Caco-2 (cell line): ENCODE data around the gene RRP8. TPM values are rescaled to one million over a fixed set of nuclear protein-coding genes. Genes with fewer than 3 reads are reported as not detected.

Source experiments
- BruUV-seq: library from RNA; stranded (reverse); fragments of 400-500 nt; replicated peaks from 2 replicates; lab custom pipeline; 2021; lab: Mats Ljungman, UMichigan
- CTCF ChIA-PET: fragments of 300-600 bp; sonication (Branson Sonifier 250); formaldehyde crosslinking; loops from one replicate; lab custom pipeline; 2022; ENCODE audit warnings: antibody characterized with exemption; lab: Charles Lee
- POLR2A ChIA-PET: fragments of 300-600 bp; sonication (Branson Sonifier 250); formaldehyde crosslinking; loops from one replicate; lab custom pipeline; 2022; ENCODE audit warnings: antibody characterized with exemption; lab: Charles Lee
- DNase-seq, 2 experiments: peaks; one replicate each; pipeline versions ENCODE4 v3.0.0 to v3.0.0-alpha.2; 2020 to 2022
- H3K27me3 ChIP-seq: replicated peaks from 2 replicates; pipeline ENCODE4 v1.6.0; 2011; ENCODE audit warnings: low read length; ENCODE audit not compliant: control insufficient read depth, insufficient read depth
- H3K36me3 ChIP-seq: 2 replicates; pipeline ENCODE4 v1.5.1; 2011; ENCODE audit warnings: low read length; ENCODE audit not compliant: control insufficient read depth, insufficient read depth
- H3K4me1 ChIP-seq: fragments of 250-450 bp; sonication (Bioruptor Pico); 2 replicates; pipeline ENCODE4 v1.5.1; 2020; ENCODE audit warnings: mild to moderate bottlenecking
- H3K4me3 ChIP-seq: 2 replicates; pipeline ENCODE4 v1.5.1; 2011; ENCODE audit warnings: low read depth, mild to moderate bottlenecking, control low read depth, low read length
- H3K9me3 ChIP-seq: fragments of 250-450 bp; sonication (Bioruptor Pico); 2 replicates; pipeline ENCODE4 v1.5.1; 2020; ENCODE audit warnings: mild to moderate bottlenecking, moderate library complexity
- H3K27ac Mint-ChIP-seq: one replicate; pipeline ENCODE4 v1.8.0; 2022; ENCODE audit warnings: mixed read lengths; ENCODE audit not compliant: unreplicated experiment
- H3K27me3 Mint-ChIP-seq: one replicate; pipeline ENCODE4 v1.8.0; 2022; ENCODE audit warnings: mixed read lengths; ENCODE audit not compliant: insufficient read depth, unreplicated experiment
- H3K36me3 Mint-ChIP-seq: one replicate; pipeline ENCODE4 v1.8.0; 2022; ENCODE audit warnings: mild to moderate bottlenecking, mixed read lengths; ENCODE audit not compliant: insufficient read depth, unreplicated experiment
- H3K4me1 Mint-ChIP-seq: one replicate; pipeline ENCODE4 v1.8.0; 2022; ENCODE audit warnings: low read depth, mixed read lengths; ENCODE audit not compliant: unreplicated experiment
- H3K4me3 Mint-ChIP-seq: one replicate; pipeline ENCODE4 v1.8.0; 2022; ENCODE audit warnings: mild to moderate bottlenecking, moderate library complexity, mixed read lengths; ENCODE audit not compliant: unreplicated experiment
- H3K9me3 Mint-ChIP-seq: one replicate; pipeline ENCODE4 v1.8.0; 2022; ENCODE audit warnings: mixed read lengths; ENCODE audit not compliant: unreplicated experiment
- intact Hi-C: fragments of 100-400 bp; cut with micrococcal nuclease; formaldehyde crosslinking; loops from one replicate; pipeline ENCODE4 v1.10.0; 2022; ENCODE audit not compliant: unreplicated experiment
- total RNA-seq: library from RNA; stranded (reverse); gene quantifications from 2 replicates; pipeline ENCODE4 v1.2.3, GENCODE V29; 2022
- TF ChIP-seq, protein P1 (sequence below), 2 experiments: fragments of 200-600 bp in 1 of 2; IDR thresholded peaks; 1 replicate in 1 of 2; 2 replicates in 1 of 2; pipeline versions ENCODE4 v1.5.1 to v1.8.0; 2011 to 2022; ENCODE audit warnings: antibody characterized with exemption in 1 of 2, control low read depth in 1 of 2, inconsistent platforms in 1 of 2, low read depth in 1 of 2, low read length in 1 of 2, mild to moderate bottlenecking in 1 of 2, moderate library complexity in 1 of 2; ENCODE audit not compliant: insufficient read depth in 1 of 2, severe bottlenecking in 1 of 2, unreplicated experiment in 1 of 2

The RRP8 gene
- total RNA-seq, 1 experiment from 2014 or later, result 21.0 TPM

DNA sequence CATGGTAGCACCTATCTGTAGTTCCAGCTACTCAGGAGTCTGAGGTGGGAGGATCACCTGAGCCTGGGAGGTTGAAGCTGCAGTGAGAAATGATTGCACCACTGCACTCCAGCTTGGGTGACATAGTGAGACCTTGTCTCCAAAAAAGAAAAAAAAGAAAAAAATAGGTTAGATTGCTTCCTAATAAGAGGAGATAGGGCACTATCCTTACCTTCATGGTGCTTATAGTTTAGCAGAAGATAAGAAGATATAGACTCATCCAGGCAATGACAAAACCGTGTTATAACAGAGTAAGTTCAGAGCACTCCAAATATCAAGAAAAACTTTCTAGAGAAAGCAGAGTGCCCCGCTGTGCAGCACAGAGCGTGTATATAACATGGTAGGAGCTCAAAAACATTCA lies 42.1 kb downstream of the RRP8 start:
- no peaks in the 10 kb centered on the region for H3K36me3 Mint-ChIP-seq
- Histone ChIP-seq H3K4me3 (no peak overlapping the region), H3K36me3 (no peaks in the 10 kb centered on the region), H3K27me3 (no peaks in the 10 kb centered on the region), H3K4me1 (no peaks in the 10 kb centered on the region), H3K9me3 (no peaks in the 10 kb centered on the region)
- H3K4me3 Mint-ChIP-seq, result no peak overlapping the region
- no TSS peak for BruUV-seq
- intact Hi-C loops, result no loop called here
- ChIA-PET POLR2A (no interaction called here), CTCF (interaction anchor here (1.0 kb wide), 1 partner anchor 31 kb away, joined by 3 read pairs; no protein-coding TSS in a partner anchor)
- TF ChIP-seq, protein P1, sequence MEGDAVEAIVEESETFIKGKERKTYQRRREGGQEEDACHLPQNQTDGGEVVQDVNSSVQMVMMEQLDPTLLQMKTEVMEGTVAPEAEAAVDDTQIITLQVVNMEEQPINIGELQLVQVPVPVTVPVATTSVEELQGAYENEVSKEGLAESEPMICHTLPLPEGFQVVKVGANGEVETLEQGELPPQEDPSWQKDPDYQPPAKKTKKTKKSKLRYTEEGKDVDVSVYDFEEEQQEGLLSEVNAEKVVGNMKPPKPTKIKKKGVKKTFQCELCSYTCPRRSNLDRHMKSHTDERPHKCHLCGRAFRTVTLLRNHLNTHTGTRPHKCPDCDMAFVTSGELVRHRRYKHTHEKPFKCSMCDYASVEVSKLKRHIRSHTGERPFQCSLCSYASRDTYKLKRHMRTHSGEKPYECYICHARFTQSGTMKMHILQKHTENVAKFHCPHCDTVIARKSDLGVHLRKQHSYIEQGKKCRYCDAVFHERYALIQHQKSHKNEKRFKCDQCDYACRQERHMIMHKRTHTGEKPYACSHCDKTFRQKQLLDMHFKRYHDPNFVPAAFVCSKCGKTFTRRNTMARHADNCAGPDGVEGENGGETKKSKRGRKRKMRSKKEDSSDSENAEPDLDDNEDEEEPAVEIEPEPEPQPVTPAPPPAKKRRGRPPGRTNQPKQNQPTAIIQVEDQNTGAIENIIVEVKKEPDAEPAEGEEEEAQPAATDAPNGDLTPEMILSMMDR (IDR thresholded peaks at IDR 0.05; ENCODE audit: insufficient read depth in 1 of 2, low read depth in 1 of 2, low read length in 1 of 2, severe bottlenecking in 1 of 2, unreplicated experiment in 1 of 2), result no peak
- no peak overlapping the region for H3K27ac Mint-ChIP-seq
- no peaks in the 10 kb centered on the region for H3K27me3 Mint-ChIP-seq
- DNase-seq, result no peak
- no peaks in the 10 kb centered on the region for H3K4me1 Mint-ChIP-seq
- H3K9me3 Mint-ChIP-seq, result no peaks in the 10 kb centered on the region

DNA sequence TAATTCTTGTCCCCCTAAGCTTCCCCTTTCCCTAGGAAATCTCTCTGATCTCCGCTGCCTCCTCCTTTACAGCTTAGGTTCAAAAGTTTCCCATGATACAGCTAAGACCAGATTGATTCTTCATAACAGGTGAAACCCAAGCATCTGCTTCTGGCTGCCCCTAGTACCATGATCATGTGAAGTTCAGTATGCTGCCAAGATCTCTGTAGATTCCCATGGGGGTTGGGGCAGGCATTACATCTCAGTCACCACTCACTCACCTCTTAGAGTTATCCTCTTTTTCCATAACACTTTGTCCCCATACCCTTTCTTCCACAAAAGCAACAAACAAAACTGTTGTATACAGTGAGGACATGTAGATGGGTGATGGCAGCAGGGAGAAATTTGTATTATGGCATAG lies 44.0 kb downstream of the RRP8 start:
- CTCF ChIA-PET, result no interaction called here

DNA sequence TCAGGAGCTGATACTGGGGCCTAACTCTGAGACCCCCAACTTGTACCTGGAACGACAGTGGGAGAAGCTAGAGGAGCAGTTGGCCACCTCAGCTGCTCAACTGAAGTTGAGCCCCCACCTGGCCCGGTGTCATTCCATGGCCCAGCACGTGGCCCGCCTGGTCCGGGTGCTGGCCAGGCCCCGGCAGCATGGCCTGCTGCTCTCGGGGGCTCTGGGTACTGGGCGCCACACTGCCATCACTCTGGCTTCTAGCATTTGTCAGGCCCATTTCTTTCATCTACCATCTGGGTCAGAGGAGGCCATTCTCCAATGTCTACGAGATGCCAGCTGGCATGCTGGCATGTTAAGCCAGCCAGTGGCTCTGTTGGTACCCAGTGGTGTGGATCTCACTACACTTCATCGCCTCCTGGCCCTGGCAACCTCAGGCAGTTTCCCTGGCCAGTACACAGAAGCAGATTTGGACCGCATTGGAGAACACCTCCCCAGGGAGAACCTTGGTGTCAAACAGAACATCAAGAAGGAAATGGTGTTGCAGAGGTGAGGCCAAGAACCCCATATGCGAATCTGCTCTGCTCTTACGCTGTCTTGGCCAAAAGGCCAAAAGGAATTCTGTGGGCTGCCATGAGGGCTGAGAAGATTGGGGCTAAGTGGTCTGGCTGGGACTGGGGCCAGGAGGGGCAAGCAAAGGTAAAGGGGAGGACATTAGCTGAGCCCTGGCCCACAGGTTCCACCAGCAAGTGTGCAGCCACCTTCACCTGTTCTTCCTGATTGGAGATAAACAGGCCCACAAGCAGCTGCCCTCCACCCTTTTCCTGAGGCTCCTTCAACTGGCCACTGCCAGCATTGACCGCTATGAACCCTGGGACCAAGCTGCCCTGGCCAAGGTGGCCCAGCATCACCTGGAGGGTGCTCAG lies 45.4 kb downstream of the RRP8 start:
- Histone ChIP-seq H3K9me3 (no peaks in the 10 kb centered on the region), H3K36me3 (no peaks in the 10 kb centered on the region), H3K4me3 (no peak overlapping the region), H3K4me1 (no peaks in the 10 kb centered on the region), H3K27me3 (no peaks in the 10 kb centered on the region)
- BruUV-seq, result no TSS peak
- Mint-ChIP-seq H3K36me3 (no peaks in the 10 kb centered on the region), H3K27me3 (no peaks in the 10 kb centered on the region), H3K4me1 (no peaks in the 10 kb centered on the region), H3K9me3 (no peaks in the 10 kb centered on the region), H3K4me3 (no peak overlapping the region), H3K27ac (no peak overlapping the region)
- CTCF ChIA-PET, result no interaction called here
- POLR2A ChIA-PET, result no interaction called here
- no peak for DNase-seq
- intact Hi-C loops, result no loop called here
- TF ChIP-seq, protein P1 (IDR thresholded peaks at IDR 0.05; ENCODE audit: insufficient read depth in 1 of 2, low read depth in 1 of 2, low read length in 1 of 2, severe bottlenecking in 1 of 2, unreplicated experiment in 1 of 2), result no peak

More for the DNA sequence above, 44.0 kb downstream of the RRP8 start:
- Mint-ChIP-seq H3K36me3 (no peaks in the 10 kb centered on the region), H3K4me3 (no peak overlapping the region), H3K4me1 (no peaks in the 10 kb centered on the region), H3K9me3 (no peaks in the 10 kb centered on the region), H3K27ac (no peak overlapping the region), H3K27me3 (no peaks in the 10 kb centered on the region)
- TF ChIP-seq, protein P1 (IDR thresholded peaks at IDR 0.05; ENCODE audit: insufficient read depth in 1 of 2, low read depth in 1 of 2, low read length in 1 of 2, severe bottlenecking in 1 of 2, unreplicated experiment in 1 of 2), result no peak
- BruUV-seq, result no TSS peak
- no peak for DNase-seq
- no peaks in the 10 kb centered on the region for H3K27me3 ChIP-seq
- intact Hi-C loops, result no loop called here
- no peak overlapping the region for H3K4me3 ChIP-seq
- no peaks in the 10 kb centered on the region for H3K4me1 ChIP-seq
- POLR2A ChIA-PET, result no interaction called here
- H3K9me3 ChIP-seq, result no peaks in the 10 kb centered on the region
- H3K36me3 ChIP-seq, result no peaks in the 10 kb centered on the region
